Measurements from ENCODE around the gene HSD17B3.
"Not testable (repeated sequence)": the region's sequence is repeated elsewhere in the genome, so short reads cannot be mapped to it uniquely, and the experiment has no call there.

The HSD17B3 gene

GRCh38 chr9:96201140-96201539 lies 100.8 kb downstream of the HSD17B3 start:
- in situ Hi-C loops (cut with MboI; ENCODE audit: low sequenced_read_pairs), result no loop called here

- in situ Hi-C loops (cut with MboI; ENCODE audit: low sequenced_read_pairs), result no loop called here
These were observed 103.0 kb downstream of the HSD17B3 start for GRCh38 chr9:96199006-96199405.

- in situ Hi-C loops (cut with MboI; ENCODE audit: low sequenced_read_pairs), result no loop called here
These were observed 106.4 kb downstream of the HSD17B3 start for GRCh38 chr9:96195541-96195940.

GRCh38 chr9:96193236-96193755 lies 108.7 kb downstream of the HSD17B3 start:
- in situ Hi-C loops (cut with MboI; ENCODE audit: low sequenced_read_pairs), result no loop called here

GRCh38 chr9:96192710-96193109 lies 109.3 kb downstream of the HSD17B3 start:
- in situ Hi-C loops (cut with MboI; ENCODE audit: low sequenced_read_pairs), result no loop called here

- in situ Hi-C loops (cut with MboI; ENCODE audit: low sequenced_read_pairs), result no loop called here
These were observed 112.0 kb downstream of the HSD17B3 start for GRCh38 chr9:96189995-96190394.

- in situ Hi-C loops (cut with MboI; ENCODE audit: low sequenced_read_pairs), result not testable (repeated sequence)
These were observed 112.4 kb downstream of the HSD17B3 start for GRCh38 chr9:96189581-96189980.

GRCh38 chr9:96188571-96188970 lies 113.4 kb downstream of the HSD17B3 start:
- in situ Hi-C loops (cut with MboI; ENCODE audit: low sequenced_read_pairs), result no loop called here

GRCh38 chr9:96187151-96187555 lies 114.8 kb downstream of the HSD17B3 start:
- in situ Hi-C loops (cut with MboI; ENCODE audit: low sequenced_read_pairs), result no loop called here

GRCh38 chr9:96186591-96187011 lies 115.4 kb downstream of the HSD17B3 start:
- in situ Hi-C loops (cut with MboI; ENCODE audit: low sequenced_read_pairs), result no loop called here

- in situ Hi-C loops (cut with MboI; ENCODE audit: low sequenced_read_pairs), result no loop called here
These were observed 116.3 kb downstream of the HSD17B3 start for GRCh38 chr9:96185518-96186156.

Measured in hTERT RPE-1 (cell line).